Measurements from ENCODE around the gene KATNB1.

The KATNB1 gene

DNA sequence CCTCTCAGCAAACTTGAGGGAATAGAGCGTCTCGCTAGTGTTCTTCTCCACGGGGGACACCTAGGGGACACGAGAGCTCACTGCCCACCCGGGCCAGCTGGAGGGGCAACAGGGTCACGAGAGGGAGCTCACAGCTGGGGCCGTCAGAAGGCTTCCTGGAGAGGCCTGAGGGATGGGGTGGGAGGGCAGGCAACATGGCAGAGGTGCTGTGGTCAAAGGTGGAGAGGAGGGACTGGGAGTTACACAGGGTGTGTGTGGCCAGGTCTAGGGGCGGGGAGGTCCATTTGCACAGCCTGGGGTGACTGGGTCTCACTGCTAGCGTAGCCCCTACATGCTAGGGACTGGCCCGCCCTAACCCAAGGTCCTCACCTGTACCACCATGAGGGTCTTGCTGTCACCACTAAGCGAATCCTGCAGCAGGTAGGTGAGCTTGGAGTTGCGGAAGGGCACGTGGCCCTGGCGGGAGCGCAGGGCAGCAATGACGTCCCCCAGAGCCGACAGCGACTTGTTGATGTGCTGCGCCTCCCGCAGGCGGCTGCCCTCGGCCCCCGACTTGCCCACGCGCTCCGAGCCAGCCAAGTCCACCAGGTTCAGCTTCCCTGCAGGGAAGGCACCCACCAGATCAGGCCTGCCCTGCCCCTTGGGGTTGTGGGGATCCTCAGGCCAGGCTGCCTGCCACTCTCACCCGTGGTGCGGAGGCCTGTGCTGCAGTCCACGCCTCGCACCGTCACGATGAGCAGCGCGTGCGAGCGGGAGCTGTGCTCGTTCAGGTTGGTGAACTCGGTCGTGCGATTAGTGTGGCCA is 25.0 kb downstream of the KATNB1 start:
- H3K4me3 ChIP-seq (ENCODE audit: low read depth, low read length), result no peak overlapping the region
- no peak for DNase-seq (ENCODE audit: low read depth)
- TF ChIP-seq, protein P1, sequence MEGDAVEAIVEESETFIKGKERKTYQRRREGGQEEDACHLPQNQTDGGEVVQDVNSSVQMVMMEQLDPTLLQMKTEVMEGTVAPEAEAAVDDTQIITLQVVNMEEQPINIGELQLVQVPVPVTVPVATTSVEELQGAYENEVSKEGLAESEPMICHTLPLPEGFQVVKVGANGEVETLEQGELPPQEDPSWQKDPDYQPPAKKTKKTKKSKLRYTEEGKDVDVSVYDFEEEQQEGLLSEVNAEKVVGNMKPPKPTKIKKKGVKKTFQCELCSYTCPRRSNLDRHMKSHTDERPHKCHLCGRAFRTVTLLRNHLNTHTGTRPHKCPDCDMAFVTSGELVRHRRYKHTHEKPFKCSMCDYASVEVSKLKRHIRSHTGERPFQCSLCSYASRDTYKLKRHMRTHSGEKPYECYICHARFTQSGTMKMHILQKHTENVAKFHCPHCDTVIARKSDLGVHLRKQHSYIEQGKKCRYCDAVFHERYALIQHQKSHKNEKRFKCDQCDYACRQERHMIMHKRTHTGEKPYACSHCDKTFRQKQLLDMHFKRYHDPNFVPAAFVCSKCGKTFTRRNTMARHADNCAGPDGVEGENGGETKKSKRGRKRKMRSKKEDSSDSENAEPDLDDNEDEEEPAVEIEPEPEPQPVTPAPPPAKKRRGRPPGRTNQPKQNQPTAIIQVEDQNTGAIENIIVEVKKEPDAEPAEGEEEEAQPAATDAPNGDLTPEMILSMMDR (conservative IDR thresholded peaks at IDR 0.05; ENCODE audit: low read depth, low read length), result no peak

DNA sequence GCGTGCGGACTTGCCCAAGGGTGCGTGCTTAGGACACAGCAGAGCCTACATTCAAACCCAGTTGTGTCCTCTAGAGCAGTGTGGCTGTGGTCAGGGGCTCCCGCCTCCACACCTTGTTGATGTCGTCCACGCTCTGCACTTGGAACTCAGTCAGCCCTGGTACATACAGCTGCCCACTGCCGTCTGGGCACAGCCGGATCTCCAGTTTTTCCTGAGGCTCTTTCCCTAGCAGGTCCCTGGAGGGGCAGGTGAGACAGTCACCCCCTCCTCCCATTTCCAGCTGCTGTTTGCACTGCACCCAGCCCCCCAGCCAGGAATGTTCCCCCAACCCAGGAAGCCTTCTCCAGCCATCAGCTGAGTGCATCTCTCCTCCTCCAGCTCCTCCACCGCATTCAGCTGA is 25.7 kb downstream of the KATNB1 start:
- DNase-seq (ENCODE audit: low read depth), result no peak
- TF ChIP-seq, protein P1 (conservative IDR thresholded peaks at IDR 0.05; ENCODE audit: low read depth, low read length), result no peak
- no peak overlapping the region for H3K4me3 ChIP-seq (ENCODE audit: low read depth, low read length)

DNA sequence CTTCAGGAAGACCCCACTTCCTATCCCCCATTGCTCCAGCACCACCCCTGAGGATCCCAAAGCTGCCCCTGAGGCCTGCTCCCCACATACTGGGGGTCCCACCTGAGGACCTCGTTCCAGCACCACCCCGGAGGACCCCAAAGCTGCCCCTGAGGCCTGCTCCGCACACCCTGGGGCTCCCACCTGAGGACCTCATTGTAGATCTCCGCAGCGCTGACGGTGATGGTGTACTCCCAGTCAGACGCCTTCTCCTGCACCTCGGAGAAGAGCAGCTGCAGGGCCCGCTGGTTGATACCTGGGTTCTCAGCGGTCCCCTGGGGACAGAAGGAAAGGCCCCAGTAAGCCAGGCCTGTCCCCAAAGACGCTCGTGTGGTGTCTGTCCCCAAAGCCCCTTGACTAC is 26.4 kb downstream of the KATNB1 start:
- H3K4me3 ChIP-seq (ENCODE audit: low read depth, low read length), result no peak overlapping the region
- TF ChIP-seq, protein P1 (conservative IDR thresholded peaks at IDR 0.05; ENCODE audit: low read depth, low read length), result no peak
- no peak for DNase-seq (ENCODE audit: low read depth)

DNA sequence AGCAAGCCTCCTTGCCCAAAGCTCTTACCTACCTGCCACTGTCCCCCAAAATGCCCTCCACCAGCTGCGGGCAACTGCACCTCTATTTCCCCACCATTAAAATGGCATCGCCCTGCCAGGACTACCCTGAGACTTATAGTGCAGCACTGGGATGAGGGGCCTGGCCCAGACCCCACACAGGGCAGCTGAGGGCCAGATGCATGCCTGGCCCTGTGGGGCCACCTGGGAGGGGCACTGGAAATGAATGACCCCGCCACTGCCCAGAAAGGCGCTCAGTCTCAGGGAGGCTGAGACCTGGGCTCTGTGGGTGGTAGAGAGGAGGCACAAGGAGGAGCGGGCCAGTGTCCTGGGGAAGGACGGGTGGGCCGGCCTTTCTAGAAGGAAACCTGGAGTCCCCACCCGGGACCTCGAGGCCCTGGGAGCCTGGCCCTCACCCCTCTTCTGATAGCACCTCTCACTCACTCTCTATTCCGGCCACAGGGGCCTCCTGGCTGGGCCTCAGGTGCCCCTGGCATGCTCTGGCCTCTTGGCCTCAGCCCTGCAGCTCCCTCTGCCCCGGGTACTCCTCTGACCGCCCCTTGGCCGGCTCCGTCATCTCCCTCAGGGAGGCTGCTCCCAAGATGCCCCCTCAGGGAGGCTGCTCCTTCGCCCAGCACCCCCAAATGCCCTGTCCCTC is 26.9 kb downstream of the KATNB1 start:
- H3K4me3 ChIP-seq (ENCODE audit: low read depth, low read length), result no peak overlapping the region
- TF ChIP-seq, protein P1 (conservative IDR thresholded peaks at IDR 0.05; ENCODE audit: low read depth, low read length), result no peak
- DNase-seq (ENCODE audit: low read depth), result no peak

DNA sequence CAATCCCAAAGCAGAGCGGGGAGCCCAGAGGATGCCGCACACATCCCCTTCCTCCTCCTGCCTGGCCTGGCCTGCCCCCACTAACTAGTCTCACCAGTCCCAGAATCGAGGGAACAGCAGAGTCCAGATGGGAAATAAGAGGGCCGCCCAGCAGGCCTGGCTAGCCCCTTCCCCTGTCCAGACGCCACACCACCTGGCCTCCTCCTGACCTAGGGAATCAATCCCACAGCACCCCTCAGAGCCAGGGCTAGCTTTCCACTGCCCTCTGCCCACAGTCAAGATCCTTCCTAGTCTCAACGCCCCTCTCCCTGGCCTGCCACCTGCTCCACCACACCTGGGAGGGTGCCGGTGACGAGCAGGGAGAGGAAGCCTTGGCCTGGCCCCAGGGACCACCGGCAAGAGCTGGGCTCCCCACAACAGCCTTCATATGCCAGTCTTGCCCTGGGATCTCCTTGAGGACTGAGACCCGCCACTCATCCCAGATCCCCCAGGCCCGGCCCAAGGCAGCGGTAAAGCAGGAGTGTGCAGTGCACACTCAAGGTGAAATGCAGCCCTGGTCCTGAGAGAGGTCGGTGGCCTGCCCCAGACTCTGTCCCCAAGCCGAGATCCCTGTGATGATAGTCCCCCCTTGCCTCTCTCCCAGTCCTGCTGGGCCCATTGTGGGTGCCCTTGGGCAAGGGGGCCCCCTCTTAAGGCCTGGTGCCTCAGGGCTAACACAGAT is 27.9 kb downstream of the KATNB1 start:
- no peak for DNase-seq (ENCODE audit: low read depth)
- TF ChIP-seq, protein P1 (conservative IDR thresholded peaks at IDR 0.05; ENCODE audit: low read depth, low read length), result no peak
- no peak overlapping the region for H3K4me3 ChIP-seq (ENCODE audit: low read depth, low read length)

DNA sequence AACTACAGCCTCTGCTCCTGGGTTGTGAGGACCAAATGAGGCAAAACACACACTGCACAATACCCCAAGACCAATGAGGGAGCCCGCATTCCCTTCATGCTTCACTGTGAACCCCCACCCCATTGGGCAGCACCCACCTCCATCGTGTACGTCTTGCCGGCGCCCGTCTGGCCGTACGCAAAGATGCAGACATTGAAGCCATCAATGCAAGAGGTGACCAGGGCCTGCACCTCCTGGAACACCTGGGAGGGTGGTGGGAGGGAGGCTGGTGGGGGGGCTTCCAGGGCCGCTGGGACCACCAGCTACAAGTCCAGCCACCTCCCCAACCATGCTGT is 28.4 kb downstream of the KATNB1 start:
- TF ChIP-seq, protein P1 (conservative IDR thresholded peaks at IDR 0.05; ENCODE audit: low read depth, low read length), result no peak
- DNase-seq (ENCODE audit: low read depth), result no peak
- H3K4me3 ChIP-seq (ENCODE audit: low read depth, low read length), result no peak overlapping the region

Measured in choroid plexus epithelial cell (primary cell).